GM10266 (cell line): ENCODE results near the gene HLA-DMB.

Source experiments
- DNase-seq: peaks from one replicate; pipeline ENCODE4 v3.0.0; 2012; ENCODE audit errors: extremely low spot score
- TF ChIP-seq, protein P1 (sequence below): IDR thresholded peaks from 2 replicates; pipeline ENCODE4 v1.5.1; 2012; ENCODE audit warnings: mild to moderate bottlenecking, low read depth; ENCODE audit not compliant: control insufficient read depth, insufficient read depth; ENCODE audit errors: missing control alignments

HLA-DMB gene

DNA sequence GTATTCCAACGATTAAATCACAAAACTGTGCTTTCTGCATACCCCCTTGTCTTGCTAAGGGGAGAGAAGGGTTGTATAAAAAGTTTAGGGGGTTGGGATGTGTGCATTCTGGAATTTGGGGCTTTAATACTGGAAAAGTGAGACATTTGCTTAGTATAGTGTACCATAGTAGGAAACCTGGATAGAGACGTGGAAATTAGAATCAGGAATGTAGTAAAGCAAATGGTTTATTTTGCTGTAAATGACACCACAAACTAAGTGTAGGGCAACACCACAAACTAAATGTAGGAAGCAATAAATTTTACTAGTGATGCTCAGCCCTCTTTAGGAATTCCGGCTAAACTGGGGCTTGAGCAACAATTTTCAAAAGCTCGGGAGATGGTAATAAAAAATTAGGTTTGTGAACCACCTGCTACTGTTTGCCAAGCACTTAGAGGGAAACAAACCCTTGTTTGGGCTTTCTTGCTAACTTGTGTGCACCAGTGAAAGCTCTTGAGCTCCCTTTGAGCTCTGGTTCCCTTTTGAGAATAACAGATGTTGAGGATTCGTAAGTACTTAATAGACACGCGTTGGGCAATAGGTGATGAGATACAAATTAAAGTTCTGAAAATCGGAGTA is 41.4 kb upstream of the HLA-DMB start:
- no peak for DNase-seq

DNA sequence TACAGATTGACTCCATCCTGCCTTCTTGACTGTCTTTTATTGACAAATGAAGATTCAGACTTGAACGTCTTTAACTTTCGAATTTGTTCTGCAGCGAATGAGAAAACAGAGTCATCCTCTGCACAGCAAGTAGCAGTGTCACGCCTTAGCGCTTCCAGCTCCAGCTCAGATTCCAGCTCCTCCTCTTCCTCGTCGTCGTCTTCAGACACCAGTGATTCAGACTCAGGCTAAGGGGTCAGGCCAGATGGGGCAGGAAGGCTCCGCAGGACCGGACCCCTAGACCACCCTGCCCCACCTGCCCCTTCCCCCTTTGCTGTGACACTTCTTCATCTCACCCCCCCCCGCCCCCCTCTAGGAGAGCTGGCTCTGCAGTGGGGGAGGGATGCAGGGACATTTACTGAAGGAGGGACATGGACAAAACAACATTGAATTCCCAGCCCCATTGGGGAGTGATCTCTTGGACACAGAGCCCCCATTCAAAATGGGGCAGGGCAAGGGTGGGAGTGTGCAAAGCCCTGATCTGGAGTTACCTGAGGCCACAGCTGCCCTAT is 39.7 kb upstream of the HLA-DMB start:
- TF ChIP-seq, protein P1, sequence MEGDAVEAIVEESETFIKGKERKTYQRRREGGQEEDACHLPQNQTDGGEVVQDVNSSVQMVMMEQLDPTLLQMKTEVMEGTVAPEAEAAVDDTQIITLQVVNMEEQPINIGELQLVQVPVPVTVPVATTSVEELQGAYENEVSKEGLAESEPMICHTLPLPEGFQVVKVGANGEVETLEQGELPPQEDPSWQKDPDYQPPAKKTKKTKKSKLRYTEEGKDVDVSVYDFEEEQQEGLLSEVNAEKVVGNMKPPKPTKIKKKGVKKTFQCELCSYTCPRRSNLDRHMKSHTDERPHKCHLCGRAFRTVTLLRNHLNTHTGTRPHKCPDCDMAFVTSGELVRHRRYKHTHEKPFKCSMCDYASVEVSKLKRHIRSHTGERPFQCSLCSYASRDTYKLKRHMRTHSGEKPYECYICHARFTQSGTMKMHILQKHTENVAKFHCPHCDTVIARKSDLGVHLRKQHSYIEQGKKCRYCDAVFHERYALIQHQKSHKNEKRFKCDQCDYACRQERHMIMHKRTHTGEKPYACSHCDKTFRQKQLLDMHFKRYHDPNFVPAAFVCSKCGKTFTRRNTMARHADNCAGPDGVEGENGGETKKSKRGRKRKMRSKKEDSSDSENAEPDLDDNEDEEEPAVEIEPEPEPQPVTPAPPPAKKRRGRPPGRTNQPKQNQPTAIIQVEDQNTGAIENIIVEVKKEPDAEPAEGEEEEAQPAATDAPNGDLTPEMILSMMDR, result no peak
- DNase-seq, result no peak

More for the DNA sequence above, 41.4 kb upstream of the HLA-DMB start:
- TF ChIP-seq, protein P1, result no peak

DNA sequence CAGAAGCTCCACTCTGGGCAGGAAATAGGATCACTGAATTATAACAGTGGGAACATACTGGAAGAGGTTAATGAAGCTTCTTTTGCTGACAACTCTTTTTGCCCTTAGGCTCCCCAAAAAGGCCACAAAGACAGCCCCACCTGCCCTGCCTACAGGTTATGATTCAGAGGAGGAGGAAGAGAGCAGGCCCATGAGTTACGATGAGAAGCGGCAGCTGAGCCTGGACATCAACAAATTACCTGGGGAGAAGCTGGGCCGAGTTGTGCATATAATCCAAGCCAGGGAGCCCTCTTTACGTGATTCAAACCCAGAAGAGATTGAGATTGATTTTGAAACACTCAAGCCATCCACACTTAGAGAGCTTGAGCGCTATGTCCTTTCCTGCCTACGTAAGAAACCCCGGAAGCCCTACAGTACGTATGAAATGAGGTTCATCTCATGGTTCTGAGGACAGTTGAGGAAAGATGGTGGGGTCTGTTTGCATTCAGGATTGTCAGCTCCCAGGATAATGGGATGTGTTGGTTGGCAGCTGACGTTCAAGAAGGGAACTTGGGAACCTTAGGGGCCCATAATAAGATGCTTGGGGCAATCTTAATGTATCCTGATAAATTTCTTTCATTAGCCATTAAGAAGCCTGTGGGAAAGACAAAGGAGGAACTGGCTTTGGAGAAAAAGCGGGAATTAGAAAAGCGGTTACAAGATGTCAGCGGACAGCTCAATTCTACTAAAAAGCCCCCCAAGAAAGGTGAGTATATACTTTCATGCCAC is 39.1 kb upstream of the HLA-DMB start:
- TF ChIP-seq, protein P1, result no peak
- DNase-seq, result no peak

DNA sequence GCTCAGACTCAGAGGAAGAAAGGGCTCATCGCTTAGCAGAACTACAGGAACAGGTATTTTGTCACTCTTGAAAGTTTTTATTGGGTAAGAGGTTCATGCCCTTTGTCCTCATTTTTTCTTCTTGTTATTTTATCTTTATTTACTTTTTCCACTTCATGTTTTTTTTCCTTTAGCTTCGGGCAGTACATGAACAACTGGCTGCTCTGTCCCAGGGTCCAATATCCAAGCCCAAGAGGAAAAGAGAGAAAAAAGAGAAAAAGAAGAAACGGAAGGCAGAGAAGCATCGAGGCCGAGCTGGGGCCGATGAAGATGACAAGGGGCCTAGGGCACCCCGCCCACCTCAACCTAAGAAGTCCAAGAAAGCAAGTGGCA is 37.1 kb upstream of the HLA-DMB start:
- DNase-seq, result no peak
- TF ChIP-seq, protein P1, result no peak

DNA sequence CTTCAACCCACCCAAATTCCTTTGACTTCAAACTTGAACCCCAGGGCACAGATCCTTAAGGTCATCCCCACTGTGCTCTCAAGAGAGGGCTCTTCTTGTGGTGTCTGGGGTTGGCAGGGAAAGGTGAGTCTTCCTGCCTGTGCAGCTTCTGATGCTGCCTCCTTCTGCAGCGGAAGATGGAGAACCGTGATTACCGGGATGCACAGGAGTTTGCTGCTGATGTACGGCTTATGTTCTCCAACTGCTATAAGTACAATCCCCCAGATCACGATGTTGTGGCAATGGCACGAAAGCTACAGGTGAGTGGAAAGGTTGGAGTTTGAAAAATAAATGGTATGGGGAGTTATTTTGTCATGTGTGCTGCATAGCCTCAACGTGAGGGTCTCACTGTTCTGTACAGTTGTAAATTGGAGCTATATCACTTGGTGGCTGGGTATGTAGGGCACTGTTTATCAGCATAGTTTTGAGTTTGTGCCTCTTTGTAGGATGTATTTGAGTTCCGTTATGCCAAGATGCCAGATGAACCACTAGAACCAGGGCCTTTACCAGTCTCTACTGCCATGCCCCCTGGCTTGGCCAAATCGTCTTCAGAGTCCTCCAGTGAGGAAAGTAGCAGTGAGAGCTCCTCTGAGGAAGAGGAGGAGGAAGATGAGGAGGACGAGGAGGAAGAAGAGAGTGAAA is 36.6 kb upstream of the HLA-DMB start:
- DNase-seq, result no peak
- TF ChIP-seq, protein P1, result no peak

DNA sequence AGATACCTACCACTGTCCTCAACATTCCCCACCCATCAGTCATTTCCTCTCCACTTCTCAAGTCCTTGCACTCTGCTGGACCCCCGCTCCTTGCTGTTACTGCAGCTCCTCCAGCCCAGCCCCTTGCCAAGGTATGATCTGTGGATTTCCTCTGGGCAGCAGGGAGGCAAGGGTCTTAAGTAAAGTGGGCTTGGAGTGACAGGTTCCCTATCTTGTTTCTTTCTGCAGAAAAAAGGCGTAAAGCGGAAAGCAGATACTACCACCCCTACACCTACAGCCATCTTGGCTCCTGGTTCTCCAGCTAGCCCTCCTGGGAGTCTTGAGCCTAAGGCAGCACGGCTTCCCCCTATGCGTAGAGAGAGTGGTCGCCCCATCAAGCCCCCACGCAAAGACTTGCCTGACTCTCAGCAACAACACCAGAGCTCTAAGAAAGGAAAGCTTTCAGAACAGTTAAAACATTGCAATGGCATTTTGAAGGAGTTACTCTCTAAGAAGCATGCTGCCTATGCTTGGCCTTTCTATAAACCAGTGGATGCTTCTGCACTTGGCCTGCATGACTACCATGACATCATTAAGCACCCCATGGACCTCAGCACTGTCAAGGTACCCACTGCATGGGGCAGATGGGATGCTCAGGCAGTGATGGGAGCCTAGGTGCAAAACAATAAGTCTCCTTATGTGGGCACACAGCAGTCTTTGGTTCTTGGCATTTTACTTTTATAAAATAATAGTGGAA is 35.7 kb upstream of the HLA-DMB start:
- DNase-seq, result no peak
- TF ChIP-seq, protein P1, result no peak
